ENCODE results near the gene PRODH.
"Not testable (repeated sequence)": the region's sequence is repeated elsewhere in the genome, so short reads cannot be mapped to it uniquely, and the experiment has no call there.

The PRODH gene

GRCh38 chr22:18967391-18968010 is 31.4 kb upstream of the PRODH start:
- DNase-seq (ENCODE audit: low spot score): not testable (repeated sequence)

GRCh38 chr22:18966748-18967147 is 30.7 kb upstream of the PRODH start:
- no peak for DNase-seq (ENCODE audit: low spot score)

GRCh38 chr22:18965526-18966421 is 29.7 kb upstream of the PRODH start:
- no peak for DNase-seq (ENCODE audit: low spot score)

GRCh38 chr22:18964501-18965265 is 28.6 kb upstream of the PRODH start:
- not testable (repeated sequence) for DNase-seq (ENCODE audit: low spot score)

GRCh38 chr22:18964051-18964450 is 28.0 kb upstream of the PRODH start:
- DNase-seq (ENCODE audit: low spot score): not testable (repeated sequence)

- no peak for DNase-seq (ENCODE audit: low spot score)
Measured at GRCh38 chr22:18962308-18962635, 26.2 kb upstream of the PRODH start.

GRCh38 chr22:18961632-18962307 is 25.7 kb upstream of the PRODH start:
- not testable (repeated sequence) for DNase-seq (ENCODE audit: low spot score)

GRCh38 chr22:18961201-18961600 is 25.1 kb upstream of the PRODH start:
- DNase-seq (ENCODE audit: low spot score): not testable (repeated sequence)

GRCh38 chr22:18960166-18960820 is 24.2 kb upstream of the PRODH start:
- DNase-seq (ENCODE audit: low spot score): not testable (repeated sequence)

GRCh38 chr22:18959741-18960140 is 23.6 kb upstream of the PRODH start:
- not testable (repeated sequence) for DNase-seq (ENCODE audit: low spot score)

- DNase-seq (ENCODE audit: low spot score): not testable (repeated sequence)
Measured at GRCh38 chr22:18959266-18959665, 23.2 kb upstream of the PRODH start.

GRCh38 chr22:18958738-18959137 is 22.6 kb upstream of the PRODH start:
- DNase-seq (ENCODE audit: low spot score): not testable (repeated sequence)

GRCh38 chr22:18958321-18958705 is 22.2 kb upstream of the PRODH start:
- DNase-seq (ENCODE audit: low spot score): not testable (repeated sequence)

GRCh38 chr22:18957621-18958320 is 21.7 kb upstream of the PRODH start:
- DNase-seq (ENCODE audit: low spot score): not testable (repeated sequence)

- not testable (repeated sequence) for DNase-seq (ENCODE audit: low spot score)
Measured at GRCh38 chr22:18956956-18957355, 20.9 kb upstream of the PRODH start.

- DNase-seq (ENCODE audit: low spot score): not testable (repeated sequence)
Measured at GRCh38 chr22:18956121-18956895, 20.2 kb upstream of the PRODH start.

- no peak for DNase-seq (ENCODE audit: low spot score)
Measured at GRCh38 chr22:18955696-18956095, 19.6 kb upstream of the PRODH start.

GRCh38 chr22:18954990-18955571 is 19.0 kb upstream of the PRODH start:
- no peak for DNase-seq (ENCODE audit: low spot score)

- DNase-seq (ENCODE audit: low spot score): peak; percentile 92
Measured at GRCh38 chr22:18954303-18954989, 18.4 kb upstream of the PRODH start.

All from iPS-NIHi11 (cell line).